ENCODE measurements around the gene RARB.

RARB gene

DNA sequence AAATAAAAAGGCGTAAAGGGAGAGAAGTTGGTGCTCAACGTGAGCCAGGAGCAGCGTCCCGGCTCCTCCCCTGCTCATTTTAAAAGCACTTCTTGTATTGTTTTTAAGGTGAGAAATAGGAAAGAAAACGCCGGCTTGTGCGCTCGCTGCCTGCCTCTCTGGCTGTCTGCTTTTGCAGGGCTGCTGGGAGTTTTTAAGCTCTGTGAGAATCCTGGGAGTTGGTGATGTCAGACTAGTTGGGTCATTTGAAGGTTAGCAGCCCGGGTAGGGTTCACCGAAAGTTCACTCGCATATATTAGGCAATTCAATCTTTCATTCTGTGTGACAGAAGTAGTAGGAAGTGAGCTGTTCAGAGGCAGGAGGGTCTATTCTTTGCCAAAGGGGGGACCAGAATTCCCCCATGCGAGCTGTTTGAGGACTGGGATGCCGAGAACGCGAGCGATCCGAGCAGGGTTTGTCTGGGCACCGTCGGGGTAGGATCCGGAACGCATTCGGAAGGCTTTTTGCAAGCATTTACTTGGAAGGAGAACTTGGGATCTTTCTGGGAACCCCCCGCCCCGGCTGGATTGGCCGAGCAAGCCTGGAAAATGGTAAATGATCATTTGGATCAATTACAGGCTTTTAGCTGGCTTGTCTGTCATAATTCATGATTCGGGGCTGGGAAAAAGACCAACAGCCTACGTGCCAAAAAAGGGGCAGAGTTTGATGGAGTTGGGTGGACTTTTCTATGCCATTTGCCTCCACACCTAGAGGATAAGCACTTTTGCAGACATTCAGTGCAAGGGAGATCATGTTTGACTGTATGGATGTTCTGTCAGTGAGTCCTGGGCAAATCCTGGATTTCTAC, at the start of gene RARB:
Gene RARB (plus strand): TSS at position 322 of the 847 bp plus-strand sequence. CDS start 469 bp downstream, at position 791.
- DNase-seq: no peak

DNA sequence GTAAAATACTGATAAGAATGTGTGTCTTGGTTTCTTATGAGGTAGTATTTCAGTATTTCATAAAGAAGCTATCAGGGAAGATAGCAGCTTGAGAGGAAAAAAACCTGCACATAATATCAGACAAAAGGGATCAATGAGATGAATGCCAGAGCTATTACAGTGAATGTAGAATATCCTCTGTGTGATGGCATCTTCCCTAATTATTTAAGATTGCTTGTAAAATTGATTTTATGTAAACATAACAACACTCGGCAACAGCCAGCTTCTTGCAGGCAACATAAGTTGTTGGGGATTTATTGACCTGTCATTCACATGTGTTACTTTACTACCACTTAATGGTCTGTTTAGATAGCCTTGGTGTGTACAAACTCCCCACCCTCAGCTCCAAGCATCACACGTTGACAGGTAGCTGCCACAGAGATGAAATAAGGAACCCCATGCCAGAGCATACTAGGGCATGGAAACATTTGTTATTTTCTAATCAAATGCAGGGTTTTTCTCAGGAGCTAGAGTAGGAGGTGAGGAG, 49.2 kb upstream of the RARB start:
- DNase-seq: no peak

DNA sequence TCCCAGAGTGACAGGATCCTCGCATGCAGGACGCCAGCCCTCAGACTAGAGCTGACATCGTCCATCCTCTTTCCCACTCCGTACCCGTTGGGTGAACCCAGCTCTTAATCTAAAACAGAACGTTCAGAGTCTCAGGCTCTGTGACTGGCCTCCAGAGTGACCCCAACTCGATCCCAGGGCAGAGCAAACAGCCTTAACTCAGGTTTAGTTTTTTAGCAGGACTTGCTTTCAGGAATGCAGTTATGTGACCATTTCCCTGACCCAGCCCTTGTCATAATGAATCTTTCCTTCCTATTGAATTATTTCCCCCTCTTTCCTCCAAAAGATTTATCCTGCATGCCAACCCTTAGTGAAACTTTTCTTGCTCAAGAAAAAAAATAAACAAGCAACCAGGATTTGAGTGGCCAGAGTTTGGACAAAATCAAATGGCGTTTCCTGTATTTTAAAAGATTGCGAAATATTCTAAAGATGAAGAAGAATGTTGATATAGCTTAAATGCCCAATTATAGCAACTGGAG, 47.8 kb upstream of the RARB start:
- DNase-seq: no peak

DNA sequence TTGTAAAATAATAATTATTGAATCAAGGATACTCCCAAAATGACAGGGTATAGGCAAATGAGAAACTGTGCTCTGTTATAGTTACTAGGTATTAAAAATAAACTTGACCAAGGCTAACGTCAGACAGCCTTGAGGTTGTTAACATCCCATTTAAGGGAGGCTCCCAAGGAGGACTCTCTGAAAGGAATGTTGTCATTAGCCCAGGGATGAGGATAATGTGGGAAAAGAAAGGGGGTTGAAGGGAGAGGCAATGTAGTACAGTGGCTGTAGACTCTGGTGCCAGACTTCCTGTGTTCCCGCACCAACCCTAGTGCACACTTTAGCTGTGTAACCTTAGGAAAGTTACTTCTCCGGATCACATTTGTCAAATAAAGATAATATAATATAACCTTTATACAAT, 47.0 kb upstream of the RARB start:
- no peak for DNase-seq

DNA sequence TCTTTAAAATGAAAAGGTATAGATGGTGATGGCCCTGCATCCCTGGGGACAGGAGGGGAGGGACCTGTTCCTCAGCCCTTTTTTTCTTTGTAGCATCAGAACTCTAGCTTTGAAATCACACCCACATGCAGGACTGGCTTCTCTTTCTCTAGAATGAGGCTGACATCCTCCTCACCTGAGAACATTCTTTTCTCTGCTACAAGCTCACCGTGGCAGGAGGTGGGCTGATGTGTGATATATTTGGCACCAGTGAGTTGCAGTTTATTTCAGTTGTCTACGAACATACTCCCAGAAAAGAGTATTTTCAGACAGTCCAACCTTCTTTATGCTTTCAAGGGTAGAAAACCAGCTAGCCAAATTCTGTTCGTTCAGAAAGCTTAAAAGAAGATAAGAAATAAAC, 43.6 kb upstream of the RARB start:
- DNase-seq: no peak

DNA sequence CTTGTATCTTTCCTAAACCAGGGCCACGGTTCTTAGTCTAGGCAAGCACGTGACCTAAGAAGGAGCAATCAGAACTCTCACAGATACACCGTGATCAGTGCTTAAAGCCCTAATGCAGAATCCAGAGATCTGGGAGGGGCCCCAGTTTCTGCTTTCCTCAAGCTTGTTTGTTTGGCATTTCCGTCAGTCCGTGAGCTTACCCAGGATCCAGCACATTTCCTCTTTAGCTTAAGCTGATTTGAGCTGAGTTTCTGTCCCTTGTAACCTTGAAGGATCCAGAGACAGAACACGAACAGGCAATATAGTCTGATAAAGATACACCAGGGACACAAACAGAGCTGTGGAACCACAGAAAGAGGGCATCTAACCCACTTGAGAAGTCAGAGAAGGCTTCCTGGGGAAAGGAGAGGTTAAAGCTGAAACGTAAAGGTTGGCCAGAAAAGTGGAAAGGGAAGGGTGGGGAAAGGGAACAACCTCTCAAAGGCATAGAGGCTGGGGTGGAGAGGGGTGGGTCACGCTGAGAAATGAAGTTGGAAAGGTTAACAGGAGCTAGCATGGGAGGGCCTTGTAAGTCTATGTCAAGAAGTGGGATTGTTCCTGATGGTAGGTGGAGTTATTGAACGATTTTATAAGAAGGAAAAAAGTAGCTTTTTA, 42.1 kb upstream of the RARB start:
- no peak for DNase-seq

DNA sequence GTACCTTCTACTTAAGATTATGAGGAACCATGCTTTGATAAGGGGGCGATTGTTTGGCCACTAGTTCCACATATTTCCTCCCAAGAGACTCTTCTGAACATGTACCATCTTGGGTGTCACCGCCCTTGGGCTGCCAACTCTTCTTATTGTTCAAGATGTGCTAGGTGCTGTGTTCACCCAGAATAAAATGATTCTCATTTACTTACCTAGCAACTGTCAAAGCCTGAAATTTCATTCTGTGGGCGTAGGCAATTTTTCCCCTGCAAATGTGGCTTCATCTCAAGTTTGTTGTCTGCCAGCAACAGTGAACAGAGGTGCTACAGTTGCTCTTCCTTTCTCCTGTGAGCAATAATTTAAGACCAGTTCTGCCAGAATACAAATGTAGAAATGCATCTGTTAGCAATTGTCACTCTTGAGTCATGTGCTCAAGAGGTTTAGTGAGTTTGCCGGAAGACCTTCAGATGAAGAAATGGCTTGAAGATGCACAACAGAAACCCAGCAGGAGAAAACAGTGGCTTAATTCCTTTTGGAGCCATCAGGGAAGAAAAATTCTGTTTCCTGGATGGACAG, 41.3 kb upstream of the RARB start:
- no peak for DNase-seq

DNA sequence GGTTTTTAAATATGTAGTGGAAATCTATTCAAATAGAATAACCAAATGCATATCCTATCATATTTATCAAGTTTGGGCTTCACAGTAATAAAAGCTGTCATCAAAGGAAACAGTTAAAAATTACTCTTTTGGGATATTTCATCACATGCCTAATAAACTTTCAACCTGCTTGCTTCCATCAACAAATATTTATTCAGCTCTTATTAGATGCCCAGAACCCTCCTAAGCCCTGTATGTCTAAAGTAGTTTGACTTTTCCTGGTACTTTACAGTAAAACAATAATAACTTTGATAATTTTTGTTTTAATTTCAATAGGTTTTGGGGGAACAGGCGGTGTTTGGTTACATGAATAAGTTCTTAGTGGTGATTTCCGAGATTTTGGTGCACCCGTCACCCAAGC, 37.5 kb upstream of the RARB start:
- no peak for DNase-seq

DNA sequence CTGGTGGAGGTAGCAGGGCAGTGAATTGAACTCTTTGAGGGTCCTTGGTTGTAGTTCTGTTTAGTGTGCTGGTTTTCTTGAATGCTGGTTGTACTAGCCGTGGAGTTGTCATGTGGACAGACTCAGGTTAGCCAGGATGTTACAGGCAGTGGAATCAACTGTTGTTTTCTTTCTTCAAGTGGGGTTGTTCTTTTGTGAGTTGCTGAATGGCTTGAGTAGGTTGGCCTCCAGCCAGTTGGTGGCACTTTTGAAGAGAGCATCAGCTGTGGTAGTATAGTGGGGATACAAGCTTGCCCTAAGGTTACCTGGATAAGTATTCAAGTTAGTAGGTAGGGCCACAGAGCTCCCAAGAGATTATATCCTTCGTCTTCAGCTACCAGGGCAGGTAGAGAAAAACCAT, 31.8 kb upstream of the RARB start:
- no peak for DNase-seq

DNA sequence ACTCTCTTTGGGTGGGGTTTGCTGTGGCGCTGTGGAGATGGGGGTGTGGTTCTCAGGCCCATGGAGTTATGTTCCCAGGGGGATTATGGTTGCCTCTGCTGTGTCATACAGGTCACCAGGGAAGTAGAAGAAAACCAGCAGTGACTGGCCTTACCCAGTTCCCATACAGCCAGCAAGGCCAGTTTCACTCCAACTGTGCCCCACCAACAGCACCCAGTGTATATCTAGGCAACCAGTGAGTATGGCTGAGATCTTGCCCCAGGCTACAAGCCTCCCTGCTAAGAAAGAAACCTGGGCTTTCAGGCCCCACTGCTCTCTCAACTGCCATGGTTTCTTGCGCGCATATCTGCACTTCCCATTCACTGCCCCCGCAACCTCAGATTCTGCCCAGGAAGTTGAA, 31.4 kb upstream of the RARB start:
- DNase-seq: no peak

DNA sequence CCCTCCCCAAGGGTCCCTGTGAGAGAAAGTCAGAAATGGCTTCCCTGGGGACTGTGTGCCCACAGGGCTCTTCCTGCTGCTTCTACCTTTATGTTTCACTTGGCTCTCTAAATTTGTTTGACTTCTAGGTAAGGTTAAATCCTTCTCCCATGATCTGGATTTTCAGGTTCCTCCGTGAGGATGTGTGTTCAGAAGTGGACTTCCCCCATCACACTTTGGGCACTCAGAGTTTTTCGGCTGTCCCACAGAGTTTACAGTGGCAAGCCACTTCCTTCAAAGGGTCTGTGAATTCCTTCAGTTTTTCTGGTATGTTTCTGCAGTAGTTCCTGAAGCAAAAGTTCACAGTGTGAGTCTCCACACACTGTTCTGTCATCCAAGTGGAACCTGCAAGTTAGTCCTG, 30.9 kb upstream of the RARB start:
- no peak for DNase-seq

DNA sequence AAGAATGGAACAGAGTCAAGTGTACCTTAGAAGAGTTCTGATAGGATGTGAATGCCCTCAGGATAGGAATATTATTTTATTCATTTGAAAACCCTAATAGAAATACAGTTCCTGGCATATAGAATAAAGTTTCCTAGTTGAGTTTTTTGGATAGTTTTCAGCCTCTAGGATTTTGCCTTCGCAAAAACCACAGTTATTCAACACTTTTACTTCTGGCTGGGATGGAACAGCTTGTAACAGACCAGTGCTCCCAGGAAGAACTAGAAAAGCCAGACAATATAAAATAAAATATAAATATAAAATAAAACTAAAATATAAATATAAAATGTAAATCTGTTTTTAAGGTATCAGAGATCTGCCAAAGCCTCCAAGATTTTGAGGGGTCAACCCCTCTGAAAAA, 27.5 kb upstream of the RARB start:
- no peak for DNase-seq

DNA sequence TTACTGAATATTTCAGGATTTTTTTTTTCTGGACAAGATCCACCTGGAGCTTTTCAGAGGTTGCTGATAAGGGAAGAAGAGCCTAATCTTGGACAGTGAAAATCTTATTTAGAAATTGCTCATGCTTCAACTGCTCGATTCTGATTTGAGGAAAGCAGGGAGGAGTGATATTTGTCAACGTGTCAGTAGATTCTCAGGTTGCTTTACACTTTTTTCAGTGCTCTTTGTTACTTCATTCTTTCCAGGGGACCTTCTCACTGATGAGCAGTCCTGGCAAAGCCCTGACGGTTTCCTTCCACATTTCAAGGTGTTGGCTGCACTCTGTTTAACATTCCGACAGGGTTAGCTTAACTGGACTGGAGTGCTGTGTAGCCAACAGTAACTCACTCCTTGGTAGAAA, 24.1 kb upstream of the RARB start:
- no peak for DNase-seq

DNA sequence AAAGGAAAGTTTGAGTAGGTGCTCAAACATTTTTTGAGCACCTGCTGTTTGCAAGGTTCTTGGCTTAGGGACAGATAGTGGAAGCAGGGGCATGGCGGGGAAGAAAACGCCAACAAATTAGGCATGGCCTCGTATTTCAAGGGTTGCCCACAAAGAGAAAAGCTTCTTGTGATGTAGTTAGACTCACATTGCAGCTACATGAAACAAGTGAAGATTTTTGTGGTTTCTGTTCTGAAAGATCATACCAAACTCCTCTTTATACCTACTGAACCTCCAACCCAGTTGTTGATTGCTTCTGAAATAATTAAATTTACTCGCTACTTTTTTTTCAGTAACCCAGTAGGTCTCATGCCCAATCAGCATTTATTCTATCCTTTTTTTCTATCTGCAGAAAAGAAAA, 23.5 kb upstream of the RARB start:
- no peak for DNase-seq

DNA sequence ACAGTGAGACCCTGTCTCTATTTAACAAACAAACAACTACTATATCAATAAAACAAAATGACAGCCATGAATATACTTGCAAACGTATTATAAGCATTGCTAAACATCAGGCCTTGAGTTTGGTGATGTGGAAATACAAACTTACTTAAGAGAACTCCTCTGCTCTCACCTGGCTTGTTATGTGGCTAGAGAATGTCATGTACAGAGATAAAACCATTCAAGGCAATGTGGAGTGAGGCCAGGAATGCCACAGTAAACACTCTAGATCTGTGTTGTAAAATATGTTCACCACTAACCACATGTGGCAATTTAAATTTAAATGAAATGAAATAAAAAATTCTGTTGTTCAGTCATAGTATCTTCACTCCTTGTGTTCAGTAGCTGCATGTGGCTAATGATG, 22.7 kb upstream of the RARB start:
- no peak for DNase-seq

DNA sequence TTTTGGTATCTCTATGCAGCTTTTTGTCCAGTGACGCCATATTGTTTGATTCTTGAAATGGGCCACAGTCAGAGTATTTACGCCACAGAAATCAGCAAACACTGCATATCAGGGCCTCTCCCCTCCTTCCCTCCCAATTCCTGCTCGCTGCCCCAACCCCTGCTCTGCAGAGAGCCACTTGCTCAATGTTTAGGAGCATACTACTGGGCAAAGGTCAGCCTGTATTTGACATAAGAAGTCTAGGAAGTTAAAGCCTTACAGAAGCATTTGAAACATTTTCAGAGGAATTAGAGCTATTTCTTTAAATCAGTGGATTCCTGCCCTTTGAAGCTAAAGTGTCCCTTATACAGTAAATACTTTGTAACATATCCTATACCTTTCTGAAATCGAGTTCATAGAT, 17.4 kb upstream of the RARB start:
- DNase-seq: no peak

DNA sequence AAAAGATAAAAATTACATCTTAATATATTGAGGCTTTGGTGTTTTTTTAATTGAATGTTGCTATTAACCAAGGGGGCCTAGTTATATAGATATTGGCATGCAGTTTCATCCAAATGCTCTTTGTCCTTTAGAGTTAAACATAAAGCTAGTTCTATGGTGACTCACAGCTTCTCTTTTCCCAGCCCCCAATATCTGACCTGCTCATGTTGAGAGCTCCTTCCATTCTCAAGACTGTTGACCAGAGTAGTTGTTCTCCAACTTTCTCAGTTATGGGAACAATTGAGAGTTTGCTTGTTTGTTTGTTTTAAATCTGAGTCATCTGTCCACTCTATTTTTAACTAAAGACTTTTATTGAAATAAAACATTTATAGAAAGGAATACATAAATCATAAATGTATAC, 15.8 kb upstream of the RARB start:
- DNase-seq: no peak

DNA sequence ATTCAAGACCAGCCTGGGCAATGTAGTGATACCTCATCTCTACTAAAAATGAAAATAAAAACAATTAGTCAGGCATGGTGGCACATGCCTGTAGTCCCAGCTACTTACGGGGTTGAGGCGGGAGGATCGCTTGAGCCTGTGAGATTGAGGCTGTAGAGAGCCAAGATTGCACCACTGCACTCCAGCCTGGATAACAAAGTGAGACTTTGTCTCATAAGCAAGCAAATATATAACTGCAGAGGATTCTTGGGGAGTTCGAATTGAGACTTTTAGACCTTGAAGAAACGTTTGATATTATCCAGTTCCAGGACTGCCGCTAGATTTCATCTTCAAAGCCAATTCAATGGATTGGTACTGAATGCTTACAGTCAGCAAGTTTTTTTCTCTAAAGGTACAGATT, 11.9 kb upstream of the RARB start:
- no peak for DNase-seq

DNA sequence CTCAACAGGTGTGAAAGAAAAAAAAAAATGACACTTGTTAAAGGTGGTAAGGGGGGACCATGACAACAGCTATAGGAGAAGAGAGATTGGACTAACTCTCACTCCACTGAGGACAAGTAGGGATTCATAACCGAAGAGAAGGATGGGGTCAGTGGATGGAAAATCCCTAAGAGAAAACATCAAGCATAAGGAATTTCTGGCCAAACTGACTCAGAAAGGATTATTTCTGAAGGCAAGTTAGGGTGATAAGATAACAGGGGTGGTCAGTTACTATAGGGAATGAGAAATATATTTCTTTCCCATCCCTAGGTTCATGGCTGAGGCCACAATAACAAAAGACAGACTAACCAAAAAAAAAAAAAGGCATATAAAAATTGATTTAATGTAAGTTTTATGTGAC, 9.5 kb upstream of the RARB start:
- DNase-seq: no peak

DNA sequence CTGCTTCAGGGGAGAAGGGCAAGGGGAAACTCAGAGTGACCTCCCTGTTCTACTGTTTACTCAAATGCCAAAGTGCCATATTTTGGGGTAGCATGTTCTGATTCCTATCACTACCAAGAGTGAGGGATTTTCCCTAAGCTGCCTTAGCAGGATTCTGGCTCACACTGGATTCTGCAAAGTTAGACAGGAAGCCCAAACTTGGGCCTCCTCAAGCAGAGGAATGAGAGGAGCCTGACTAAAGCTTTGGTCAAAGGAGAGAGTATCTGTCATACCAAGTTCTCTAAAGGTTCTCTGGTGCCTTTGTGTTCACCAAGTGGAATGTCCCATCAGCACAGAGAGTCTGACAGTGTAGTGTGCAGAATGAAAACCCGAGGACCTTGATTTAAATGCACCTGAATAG, 8.8 kb upstream of the RARB start:
- no peak for DNase-seq

DNA sequence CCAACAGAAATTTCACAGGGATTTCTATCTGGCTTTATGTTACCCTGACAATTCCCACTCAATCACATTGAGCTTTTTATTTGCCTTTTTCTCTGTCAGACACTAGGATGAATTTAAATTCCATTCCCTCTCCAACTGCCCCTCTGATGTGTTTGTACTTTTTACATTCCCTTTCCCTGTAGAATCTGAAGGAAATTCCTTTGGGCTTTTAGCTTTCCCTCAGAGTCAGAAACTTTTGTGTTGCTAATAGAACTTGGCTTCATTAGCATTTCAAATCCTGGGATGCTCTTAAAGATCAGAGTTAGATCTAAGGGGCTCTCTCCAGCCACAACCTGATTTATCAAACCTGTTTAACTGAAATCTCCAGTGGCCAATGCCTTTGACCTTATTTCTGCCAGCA, 7.9 kb upstream of the RARB start:
- DNase-seq: no peak

DNA sequence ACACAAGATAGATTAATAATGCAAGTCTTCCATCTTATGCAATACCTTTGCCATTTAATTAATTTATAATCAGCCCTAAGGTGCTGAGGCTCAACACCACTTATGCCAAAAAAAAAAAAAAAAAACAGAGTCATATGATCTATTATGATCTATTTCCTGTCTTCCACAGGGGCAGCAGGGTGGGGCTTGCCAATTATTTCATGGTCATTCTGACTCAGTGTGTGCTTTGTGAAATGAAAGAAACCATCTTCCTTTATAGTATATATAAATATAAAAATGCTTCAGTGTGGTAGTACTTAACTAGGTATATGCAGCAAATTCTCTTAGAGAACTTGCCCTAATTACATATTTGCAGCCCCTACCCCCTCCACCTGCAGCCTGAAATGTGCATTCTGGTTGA, 7.2 kb upstream of the RARB start:
- no peak for DNase-seq

DNA sequence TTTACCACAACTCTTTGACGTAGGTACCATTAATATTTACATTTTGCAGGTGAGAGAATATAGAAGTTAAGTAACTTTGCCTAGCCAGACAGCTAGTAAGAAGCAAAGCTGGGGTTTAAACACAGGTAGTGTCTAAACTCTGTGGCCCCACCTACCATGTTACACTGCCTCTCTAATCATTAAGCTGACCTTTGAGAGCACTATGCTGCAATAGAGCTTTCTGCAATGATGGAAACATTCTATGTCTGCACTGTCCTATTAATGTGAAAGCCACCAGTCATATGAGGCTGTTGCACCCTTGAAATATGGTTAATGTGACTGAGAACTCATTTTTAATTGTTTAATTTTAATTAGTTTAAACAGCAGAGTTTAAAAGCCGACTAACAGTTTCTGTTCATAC, 6.3 kb upstream of the RARB start:
- no peak for DNase-seq
